Activated CD8-positive, alpha-beta memory T cell treated with anti-CD3 and anti-CD28 coated beads, Interleukin-2, amount 50 U/mL, for 24 hours (primary cell): ENCODE results near the gene EXOC6B.

Experiments used
- DNase-seq: peaks from one replicate; pipeline ENCODE4 v3.0.0-alpha.2; 2020; ENCODE audit errors: extremely low read depth

Gene EXOC6B

GRCh38 chr2:72146347-72147302, 679.2 kb downstream of the EXOC6B start:
- no peak for DNase-seq

GRCh38 chr2:72145658-72146329, 680.0 kb downstream of the EXOC6B start:
- no peak for DNase-seq

GRCh38 chr2:72145289-72145657, 680.6 kb downstream of the EXOC6B start:
- no peak for DNase-seq

- DNase-seq, result no peak
Observed at GRCh38 chr2:72144632-72145288, 681.1 kb downstream of the EXOC6B start.

GRCh38 chr2:72144274-72144631, 681.6 kb downstream of the EXOC6B start:
- no peak for DNase-seq

- DNase-seq, result no peak
Observed at GRCh38 chr2:72143441-72144273, 682.2 kb downstream of the EXOC6B start.

GRCh38 chr2:72142570-72143440, 683.0 kb downstream of the EXOC6B start:
- no peak for DNase-seq

- DNase-seq, result no peak
Observed at GRCh38 chr2:72141881-72142451, 683.9 kb downstream of the EXOC6B start.

GRCh38 chr2:72141032-72141645, 684.7 kb downstream of the EXOC6B start:
- DNase-seq, result no peak

- DNase-seq, result no peak
Observed at GRCh38 chr2:72140621-72140960, 685.2 kb downstream of the EXOC6B start.

- no peak for DNase-seq
Observed at GRCh38 chr2:72139874-72140620, 685.8 kb downstream of the EXOC6B start.

- no peak for DNase-seq
Observed at GRCh38 chr2:72139471-72139873, 686.4 kb downstream of the EXOC6B start.

GRCh38 chr2:72138921-72139381, 686.9 kb downstream of the EXOC6B start:
- DNase-seq, result no peak

- no peak for DNase-seq
Observed at GRCh38 chr2:72138011-72138881, 687.6 kb downstream of the EXOC6B start.

- peak; percentile 20 for DNase-seq
Observed at GRCh38 chr2:72137498-72138010, 688.3 kb downstream of the EXOC6B start.

GRCh38 chr2:72136933-72137497, 688.8 kb downstream of the EXOC6B start:
- DNase-seq, result no peak

GRCh38 chr2:72136331-72136730, 689.5 kb downstream of the EXOC6B start:
- no peak for DNase-seq

- no peak for DNase-seq
Observed at GRCh38 chr2:72135921-72136320, 689.9 kb downstream of the EXOC6B start.
